Upper lobe of left lung (tissue), 4 donors: Measurements from ENCODE around the gene FCHO2.
"Not testable (repeated sequence)": the region's sequence is repeated elsewhere in the genome, so short reads cannot be mapped to it uniquely, and the experiment has no call there.

Source experiments
- EP300 ChIP-seq, 4 donors: sonication (generic); formaldehyde crosslinking; IDR thresholded peaks; one replicate each; pipeline ENCODE4 v1.5.1; 2017; ENCODE audit warnings: antibody characterized with exemption in 4 of 4, control low read depth in 2 of 4
- TF ChIP-seq, protein P1 (sequence below), 6 experiments: fragments of 450-650 bp in 4 of 6; fragments of 200-600 bp in 2 of 6; sonication (generic) in 2 of 6; IDR thresholded peaks; one replicate each; pipeline ENCODE4 v1.5.1; 2016 to 2019; ENCODE audit warnings: antibody characterized with exemption in 6 of 6

DNA sequence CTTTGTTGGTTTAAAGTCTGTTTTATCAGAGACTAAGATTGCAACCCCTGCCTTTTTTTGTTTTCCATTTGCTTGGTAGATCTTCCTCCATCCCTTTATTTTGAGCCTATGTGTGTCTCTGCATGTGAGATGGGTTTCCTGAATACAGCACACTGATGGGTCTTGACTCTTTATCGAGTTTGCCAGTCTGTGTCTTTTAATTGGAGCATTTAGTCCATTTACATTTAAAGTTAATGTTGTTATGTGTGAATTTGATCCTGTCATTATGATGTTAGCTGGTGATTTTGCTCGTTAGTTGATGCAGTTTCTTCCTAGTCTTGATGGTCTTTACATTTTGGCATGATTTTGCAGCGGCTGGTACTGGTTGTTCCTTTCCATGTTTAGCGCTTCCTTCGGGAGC, 18.6 kb downstream of the FCHO2 start:
- TF ChIP-seq, protein P1, sequence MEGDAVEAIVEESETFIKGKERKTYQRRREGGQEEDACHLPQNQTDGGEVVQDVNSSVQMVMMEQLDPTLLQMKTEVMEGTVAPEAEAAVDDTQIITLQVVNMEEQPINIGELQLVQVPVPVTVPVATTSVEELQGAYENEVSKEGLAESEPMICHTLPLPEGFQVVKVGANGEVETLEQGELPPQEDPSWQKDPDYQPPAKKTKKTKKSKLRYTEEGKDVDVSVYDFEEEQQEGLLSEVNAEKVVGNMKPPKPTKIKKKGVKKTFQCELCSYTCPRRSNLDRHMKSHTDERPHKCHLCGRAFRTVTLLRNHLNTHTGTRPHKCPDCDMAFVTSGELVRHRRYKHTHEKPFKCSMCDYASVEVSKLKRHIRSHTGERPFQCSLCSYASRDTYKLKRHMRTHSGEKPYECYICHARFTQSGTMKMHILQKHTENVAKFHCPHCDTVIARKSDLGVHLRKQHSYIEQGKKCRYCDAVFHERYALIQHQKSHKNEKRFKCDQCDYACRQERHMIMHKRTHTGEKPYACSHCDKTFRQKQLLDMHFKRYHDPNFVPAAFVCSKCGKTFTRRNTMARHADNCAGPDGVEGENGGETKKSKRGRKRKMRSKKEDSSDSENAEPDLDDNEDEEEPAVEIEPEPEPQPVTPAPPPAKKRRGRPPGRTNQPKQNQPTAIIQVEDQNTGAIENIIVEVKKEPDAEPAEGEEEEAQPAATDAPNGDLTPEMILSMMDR (IDR thresholded peaks at IDR 0.05) = not testable (repeated sequence)
- TF ChIP-seq EP300 (IDR thresholded peaks at IDR 0.05) = not testable (repeated sequence)
